T-helper 17 cell (primary cell): ENCODE results near the gene UAP1L1. TPM values are rescaled to one million over a fixed set of nuclear protein-coding genes. Genes with fewer than 3 reads are reported as not detected.

Experiments used
- ATAC-seq: fragments of 150-1000 bp; cut with Tn5 transposase; 2 replicates; pipeline ENCODE4 v1.10.0; 2021; ENCODE audit warnings: mild to moderate bottlenecking, moderate library complexity
- DNase-seq, 3 donors: peaks; one replicate each; pipeline versions ENCODE4 v3.0.0 to v3.0.0-alpha.2; 2020 to 2021
- H3K9me3 ChIP-seq: one replicate; pipeline ENCODE4 v1.7.0; 2013; ENCODE audit warnings: low read length, mild to moderate bottlenecking; ENCODE audit not compliant: control insufficient read depth, poor library complexity, severe bottlenecking
- H3K27ac Mint-ChIP-seq: one replicate; pipeline ENCODE4 v1.8.0; 2022; ENCODE audit warnings: mild to moderate bottlenecking, moderate library complexity, mixed read lengths
- H3K27me3 Mint-ChIP-seq: one replicate; pipeline ENCODE4 v1.8.0; 2022; ENCODE audit warnings: mixed read lengths
- H3K36me3 Mint-ChIP-seq: one replicate; pipeline ENCODE4 v1.8.0; 2022; ENCODE audit warnings: low read depth, mixed read lengths
- H3K4me1 Mint-ChIP-seq: one replicate; pipeline ENCODE4 v1.8.0; 2022; ENCODE audit warnings: mild to moderate bottlenecking, mixed read lengths
- H3K4me3 Mint-ChIP-seq: one replicate; pipeline ENCODE4 v1.8.0; 2022; ENCODE audit warnings: mild to moderate bottlenecking, moderate library complexity, mixed read lengths
- total RNA-seq, 4 donors: library from RNA in 2 of 4; stranded (reverse) in 2 of 4; gene quantifications; one replicate each; pipeline ENCODE4 v1.2.3 and lab custom pipeline; 2022 to 2026

The UAP1L1 gene
- total RNA-seq, 2 donors from 2014 or later = 9.3 to 10.2 TPM

DNA sequence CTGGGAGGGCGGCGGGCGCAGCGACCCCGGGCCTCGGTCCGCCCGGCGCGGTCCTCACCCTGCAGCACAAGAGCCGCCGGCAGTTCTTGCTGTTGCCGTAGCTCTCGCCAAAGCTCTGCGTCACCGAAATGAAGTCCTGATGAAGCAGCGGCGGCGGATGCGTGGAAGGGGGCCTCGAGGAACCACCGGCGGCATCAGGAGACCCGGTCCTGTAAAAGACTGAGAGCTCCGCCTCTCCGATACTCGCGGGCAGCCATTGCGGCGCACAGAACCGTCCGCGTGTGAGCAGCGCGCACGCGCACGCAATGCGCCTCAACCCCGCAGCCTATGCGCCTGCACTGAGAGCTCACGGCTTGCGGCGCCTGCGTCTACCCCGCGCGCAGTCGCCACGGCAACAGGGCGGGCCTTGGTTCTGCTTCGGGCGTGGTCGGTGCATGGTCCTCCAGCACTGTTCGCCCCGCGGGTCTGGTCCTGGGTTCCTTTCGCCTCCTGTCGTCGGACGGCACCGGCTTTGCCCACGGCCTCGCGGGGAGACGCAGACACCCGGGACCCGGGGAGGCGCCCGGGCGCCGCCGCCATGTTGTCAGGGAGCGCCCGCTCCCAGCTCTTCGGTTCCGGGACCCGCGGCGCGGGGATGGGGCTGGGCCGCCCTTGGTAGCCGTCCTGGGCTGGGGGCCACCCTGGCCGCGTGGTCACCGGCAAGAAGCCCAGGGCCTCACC lies 52.3 kb downstream of the UAP1L1 start:
- peaks cover 6% of the 10 kb centered on the region for H3K27me3 Mint-ChIP-seq
- H3K4me3 Mint-ChIP-seq = peak overlapping the region; percentile 89
- H3K27ac Mint-ChIP-seq = peak overlapping the region; percentile 95

GRCh38 chr9:137130176-137130755 lies 52.9 kb downstream of the UAP1L1 start:
- DNase-seq (no peak), ATAC-seq (no peak)
- no peak overlapping the region for H3K27ac Mint-ChIP-seq
- H3K27me3 Mint-ChIP-seq = peaks cover 9% of the 10 kb centered on the region
- no peaks in the 10 kb centered on the region for H3K36me3 Mint-ChIP-seq
- peaks cover 20% of the 10 kb centered on the region for H3K4me1 Mint-ChIP-seq
- H3K4me3 Mint-ChIP-seq = peak overlapping the region; percentile 71
- H3K9me3 ChIP-seq = no peaks in the 10 kb centered on the region

More for the DNA sequence above, 52.3 kb downstream of the UAP1L1 start:
- peak; percentile 95 for ATAC-seq
- DNase-seq = peak; percentile 79 to 84 (median 82)
- H3K36me3 Mint-ChIP-seq = no peaks in the 10 kb centered on the region
- H3K4me1 Mint-ChIP-seq = peaks cover 20% of the 10 kb centered on the region
- H3K9me3 ChIP-seq = no peaks in the 10 kb centered on the region

Other genes starting within 250 kb of the UAP1L1 start
- 1 to 10 TPM; 2.9 to 3.7 TPM for gene AJM1, start 235.0 kb upstream of the UAP1L1 start, total RNA-seq
- 10 to 100 TPM; 33.8 to 36.2 TPM for gene PHPT1, start 228.1 kb upstream of the UAP1L1 start, total RNA-seq
- 1 to 10 TPM; 3.4 TPM for gene MAMDC4, start 225.2 kb upstream of the UAP1L1 start, total RNA-seq
- gene EDF1, start 211.2 kb upstream of the UAP1L1 start, total RNA-seq = 100 to 1,000 TPM; 212 to 224 TPM
- gene TRAF2, start 191.0 kb upstream of the UAP1L1 start, total RNA-seq = 10 to 100 TPM; 20.8 to 21.4 TPM
- 10 to 100 TPM; 84.3 to 88.4 TPM for gene FBXW5, start 132.8 kb upstream of the UAP1L1 start, total RNA-seq
- 1 to 10 TPM; 1.4 to 2.7 TPM for gene C8G, start 132.3 kb upstream of the UAP1L1 start, total RNA-seq
- 1 to 10 TPM; 2.6 to 4.2 TPM for gene LCN12, start 125.2 kb upstream of the UAP1L1 start, total RNA-seq
- gene PTGDS, start 100.0 kb upstream of the UAP1L1 start, total RNA-seq = 100 to 1,000 TPM in 1 of 2 donors, 10 to 100 TPM in 1; 21.4 to 166 TPM
- gene LCNL1, start 94.5 kb upstream of the UAP1L1 start, total RNA-seq = 1 to 10 TPM in 1 of 2 donors, under 1 TPM in 1; 0.96 to 2.9 TPM
- 10 to 100 TPM; 85.7 to 89.9 TPM for gene PAXX, start 85.1 kb upstream of the UAP1L1 start, total RNA-seq
- 1 to 10 TPM; 1.9 to 2.1 TPM for gene CLIC3, start 80.9 kb upstream of the UAP1L1 start, total RNA-seq
- 100 to 1,000 TPM; 120 to 131 TPM for gene ABCA2, start 49.3 kb upstream of the UAP1L1 start, total RNA-seq
- 10 to 100 TPM in 1 of 2 donors, 1 to 10 TPM in 1; 7.7 to 10.6 TPM for gene FUT7, start 45.4 kb upstream of the UAP1L1 start, total RNA-seq
- gene NPDC1, start 31.3 kb upstream of the UAP1L1 start, total RNA-seq = 100 to 1,000 TPM; 139 to 202 TPM
- gene ENTPD2, start 23.5 kb upstream of the UAP1L1 start, total RNA-seq = under 1 TPM in 1 of 2 donors, not detected in 1; 0.20 TPM
- gene SAPCD2, start 7.0 kb upstream of the UAP1L1 start, total RNA-seq = under 1 TPM; 0.27 to 0.39 TPM
- 10 to 100 TPM; 62.0 to 62.3 TPM for gene MAN1B1, start 9.5 kb downstream of the UAP1L1 start, total RNA-seq
- 100 to 1,000 TPM; 270 to 311 TPM for gene DPP7, start 37.2 kb downstream of the UAP1L1 start, total RNA-seq
- gene GRIN1, start 61.6 kb downstream of the UAP1L1 start, total RNA-seq = not detected
- not detected for gene LRRC26, start 92.5 kb downstream of the UAP1L1 start, total RNA-seq
- gene TMEM210, start 94.5 kb downstream of the UAP1L1 start, total RNA-seq = not detected
- gene ANAPC2, start 111.0 kb downstream of the UAP1L1 start, total RNA-seq = 100 to 1,000 TPM; 114 to 116 TPM
- 10 to 100 TPM; 39.4 to 48.3 TPM for gene SSNA1, start 111.2 kb downstream of the UAP1L1 start, total RNA-seq
- gene TPRN, start 123.2 kb downstream of the UAP1L1 start, total RNA-seq = 1 to 10 TPM; 5.7 to 6.3 TPM
- gene TMEM203, start 128.1 kb downstream of the UAP1L1 start, total RNA-seq = 10 to 100 TPM; 21.3 to 21.4 TPM
- 10 to 100 TPM; 24.0 to 30.7 TPM for gene NDOR1, start 128.2 kb downstream of the UAP1L1 start, total RNA-seq
- 1 to 10 TPM; 1.2 to 5.3 TPM for gene RNF208, start 144.7 kb downstream of the UAP1L1 start, total RNA-seq
- under 1 TPM in 1 of 2 donors, not detected in 1; 0.52 TPM for gene CYSRT1, start 147.7 kb downstream of the UAP1L1 start, total RNA-seq
- gene RNF224, start 150.0 kb downstream of the UAP1L1 start, total RNA-seq = not detected
- not detected for gene SLC34A3, start 153.4 kb downstream of the UAP1L1 start, total RNA-seq
- 10 to 100 TPM; 81.0 to 90.5 TPM for gene TUBB4B, start 163.8 kb downstream of the UAP1L1 start, total RNA-seq
- gene STPG3, start 173.8 kb downstream of the UAP1L1 start, total RNA-seq = under 1 TPM in 1 of 2 donors, not detected in 1; 0.62 TPM
- gene NELFB, start 177.8 kb downstream of the UAP1L1 start, total RNA-seq = 10 to 100 TPM; 33.2 to 37.8 TPM
- gene TOR4A, start 200.2 kb downstream of the UAP1L1 start, total RNA-seq = 1 to 10 TPM; 2.1 to 4.0 TPM
- under 1 TPM; 0.42 to 0.91 TPM for gene NRARP, start 224.8 kb downstream of the UAP1L1 start, total RNA-seq